Stimulated activated CD4-positive, alpha-beta T cell treated with anti-CD3 and anti-CD28 coated beads, Interleukin-15, amount 100 ng/mL, for 1 hour (primary cell): ENCODE measurements around the gene RPTOR.

Source experiments
- DNase-seq, 2 donors: peaks; one replicate each; pipeline ENCODE4 v3.0.0-alpha.2; 2020; ENCODE audit warnings: low read depth in 1 of 2, low spot score in 1 of 2

Gene RPTOR

DNA sequence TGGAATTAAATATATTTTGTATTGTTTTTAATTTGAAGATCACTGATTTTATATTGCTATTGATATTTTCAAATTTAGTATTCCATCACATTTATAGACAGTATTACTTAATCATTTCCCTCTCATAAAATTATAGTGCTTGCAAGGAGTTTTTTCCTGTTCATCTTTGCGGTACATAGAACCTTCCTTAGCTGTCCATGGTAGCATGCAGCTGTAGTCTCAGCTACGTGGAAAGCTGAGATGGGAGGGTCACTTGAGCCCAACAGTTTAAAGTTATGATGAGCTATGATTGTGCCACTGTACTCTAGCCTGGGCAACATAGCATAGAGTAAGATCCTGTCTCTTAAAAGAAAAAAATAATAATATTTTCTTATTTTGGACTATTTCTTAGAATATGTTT, 231.2 kb downstream of the RPTOR start:
- no peak for DNase-seq

DNA sequence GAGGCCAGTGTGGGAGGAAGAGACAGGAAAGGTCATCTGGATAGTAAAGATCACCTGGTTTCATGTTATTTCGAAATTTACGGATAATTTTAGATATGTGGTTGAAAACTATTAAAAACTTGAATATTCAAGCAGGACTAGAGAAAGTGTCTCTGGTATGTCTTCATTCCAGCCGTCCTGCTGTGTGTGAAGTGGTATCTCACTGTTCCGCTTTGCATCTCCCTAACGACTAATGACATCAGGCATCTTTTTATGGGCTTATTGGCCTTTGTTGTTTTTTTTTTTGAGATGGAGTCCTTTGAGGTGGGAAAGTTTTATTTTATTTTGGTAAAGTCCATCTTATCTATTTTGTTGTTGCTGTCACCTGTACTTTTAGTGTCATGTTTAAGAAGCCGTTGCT, 232.6 kb downstream of the RPTOR start:
- DNase-seq: no peak

DNA sequence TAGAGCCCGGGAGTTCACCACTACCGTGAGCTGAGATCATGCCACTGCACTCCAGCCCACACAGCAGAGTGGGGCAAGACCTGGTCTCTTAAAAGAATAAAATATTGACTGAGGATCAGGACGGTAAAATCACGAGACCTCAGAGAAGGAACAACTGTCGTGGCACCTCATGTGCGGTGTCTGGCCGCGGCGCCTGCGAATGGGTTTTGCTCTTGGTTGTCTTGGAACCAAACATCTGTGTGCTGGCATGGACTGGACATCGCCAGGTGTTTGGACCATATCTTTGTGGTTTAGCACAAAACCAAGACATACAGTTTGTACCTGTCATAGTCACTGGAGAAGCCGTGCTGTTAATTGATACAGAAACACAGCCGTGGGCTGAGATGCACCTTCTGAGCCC, 234.1 kb downstream of the RPTOR start:
- DNase-seq: no peak

GRCh38 chr17:80779336-80779735, 234.7 kb downstream of the RPTOR start:
- DNase-seq: no peak

GRCh38 chr17:80779961-80780380, 235.3 kb downstream of the RPTOR start:
- no peak for DNase-seq

DNA sequence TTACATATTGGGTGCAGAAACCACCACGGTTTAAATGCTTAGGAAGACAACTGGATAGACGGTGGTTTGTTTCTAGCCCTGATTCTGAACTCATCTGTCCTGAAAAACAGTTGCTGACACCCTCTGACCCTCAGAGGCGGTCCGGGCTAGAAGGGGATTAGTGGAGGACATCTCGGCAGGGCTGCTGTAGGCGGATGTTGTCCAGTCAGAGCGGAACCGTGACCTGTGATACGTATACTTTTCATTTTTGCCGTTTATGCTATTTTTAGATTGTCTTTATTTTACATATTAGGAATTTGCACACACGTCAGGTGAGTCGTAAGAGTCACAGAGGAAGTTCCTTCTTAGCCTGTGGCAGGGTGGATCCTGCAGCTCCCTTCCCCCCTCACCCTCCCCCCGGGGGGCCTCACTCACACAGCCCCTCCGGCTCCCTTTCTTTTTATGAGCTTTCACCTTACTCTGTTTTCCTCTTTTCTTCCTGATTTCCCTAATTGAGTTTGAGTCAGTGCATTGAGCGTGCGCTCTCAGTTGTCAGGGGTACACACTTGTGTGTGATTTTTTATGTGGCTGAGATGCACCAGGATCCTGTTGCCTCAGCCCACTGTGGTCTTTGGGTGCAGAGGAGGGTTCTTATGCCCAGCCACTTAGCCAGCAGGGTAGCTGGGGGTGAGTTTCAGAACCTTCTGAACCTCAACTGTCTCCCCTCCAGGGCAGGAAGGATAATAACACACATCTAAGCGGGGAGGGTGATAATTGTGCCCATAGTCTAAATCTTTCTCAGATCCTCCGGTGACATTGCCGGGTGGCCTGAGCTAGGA, 236.0 kb downstream of the RPTOR start:
- DNase-seq: no peak

DNA sequence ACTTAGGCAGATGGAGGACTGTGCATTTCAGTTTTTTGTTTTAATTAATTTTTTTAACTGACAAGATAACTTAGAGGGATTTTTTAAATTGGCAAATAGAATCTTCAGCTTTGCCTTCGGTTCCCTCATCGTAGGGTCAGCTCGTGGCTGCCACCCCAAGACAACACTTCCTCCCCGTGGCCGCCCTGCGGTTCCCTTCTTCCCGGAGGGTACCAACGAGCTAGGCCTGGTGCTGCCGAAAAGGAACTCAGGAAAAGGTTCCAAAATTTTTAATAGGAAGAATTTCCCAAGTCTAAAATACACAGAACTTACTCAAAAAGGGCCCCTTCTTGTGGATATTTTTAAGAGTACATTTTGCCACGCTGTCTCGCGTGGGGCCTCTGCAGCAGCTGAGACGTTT, 236.6 kb downstream of the RPTOR start:
- DNase-seq: no peak

DNA sequence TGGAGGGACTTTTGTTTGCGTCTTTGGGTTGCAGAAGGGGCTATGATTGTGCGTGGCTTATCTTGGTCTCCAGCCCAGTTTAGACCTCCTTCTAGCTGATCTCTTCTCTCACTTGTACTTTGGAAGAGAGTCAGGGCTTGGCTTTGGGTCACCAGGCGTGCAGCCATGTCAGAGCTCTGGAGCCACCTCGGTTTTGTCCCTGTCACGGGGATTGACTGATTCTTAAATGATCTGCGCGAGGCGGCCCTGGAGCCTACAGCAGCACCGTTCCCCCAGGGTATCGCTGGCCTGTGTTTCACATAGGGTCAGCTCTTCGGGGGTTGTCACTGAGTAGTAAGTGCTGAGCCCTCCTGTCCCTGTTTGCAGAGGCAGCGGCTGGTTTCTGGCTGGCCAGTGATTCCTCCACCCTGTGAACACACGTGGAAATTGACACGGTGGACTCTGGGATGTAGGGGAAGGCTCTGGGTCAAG, 237.2 kb downstream of the RPTOR start:
- no peak for DNase-seq

- peak in 1 of 2 donors; percentile 32 for DNase-seq
Measured at GRCh38 chr17:80782536-80783427, 238.1 kb downstream of the RPTOR start.

DNA sequence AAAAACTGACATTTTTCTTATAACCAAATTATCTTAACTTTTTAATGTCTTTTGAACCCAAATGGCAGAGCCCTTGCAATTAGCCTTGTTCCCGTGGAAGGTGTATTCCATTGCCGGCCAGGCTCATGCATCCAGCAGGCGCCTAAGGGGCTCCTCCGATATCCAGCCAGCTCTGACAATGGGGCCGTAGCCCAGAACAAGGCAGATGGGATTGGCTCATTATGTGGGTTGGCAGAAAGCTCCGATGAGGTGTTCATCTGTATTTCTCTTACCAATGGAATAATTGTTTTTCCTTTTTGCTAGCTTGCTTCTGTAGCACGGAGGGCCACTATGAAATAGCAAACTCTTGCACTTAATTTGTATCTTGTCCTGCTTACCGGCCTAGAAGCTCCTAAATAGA, 238.8 kb downstream of the RPTOR start:
- no peak for DNase-seq

DNA sequence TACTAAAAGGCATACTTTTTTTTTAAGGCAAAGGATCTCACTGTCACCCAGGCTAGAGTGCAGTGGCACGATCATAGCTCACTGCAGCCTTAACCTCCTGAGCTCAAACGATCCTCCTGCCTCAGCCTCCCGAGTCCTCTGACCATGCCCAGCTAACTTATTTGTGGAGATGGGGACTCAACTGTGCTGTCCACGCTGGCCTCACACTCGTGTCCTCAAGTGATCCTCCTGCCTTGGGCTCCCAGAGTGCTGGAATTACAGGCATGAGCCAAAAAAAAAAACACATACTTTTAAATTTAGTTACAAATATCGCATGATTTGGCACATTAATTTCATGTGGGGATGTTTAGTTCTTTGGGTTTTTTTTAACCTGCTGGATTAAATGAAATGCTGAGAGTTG, 239.3 kb downstream of the RPTOR start:
- no peak for DNase-seq

DNA sequence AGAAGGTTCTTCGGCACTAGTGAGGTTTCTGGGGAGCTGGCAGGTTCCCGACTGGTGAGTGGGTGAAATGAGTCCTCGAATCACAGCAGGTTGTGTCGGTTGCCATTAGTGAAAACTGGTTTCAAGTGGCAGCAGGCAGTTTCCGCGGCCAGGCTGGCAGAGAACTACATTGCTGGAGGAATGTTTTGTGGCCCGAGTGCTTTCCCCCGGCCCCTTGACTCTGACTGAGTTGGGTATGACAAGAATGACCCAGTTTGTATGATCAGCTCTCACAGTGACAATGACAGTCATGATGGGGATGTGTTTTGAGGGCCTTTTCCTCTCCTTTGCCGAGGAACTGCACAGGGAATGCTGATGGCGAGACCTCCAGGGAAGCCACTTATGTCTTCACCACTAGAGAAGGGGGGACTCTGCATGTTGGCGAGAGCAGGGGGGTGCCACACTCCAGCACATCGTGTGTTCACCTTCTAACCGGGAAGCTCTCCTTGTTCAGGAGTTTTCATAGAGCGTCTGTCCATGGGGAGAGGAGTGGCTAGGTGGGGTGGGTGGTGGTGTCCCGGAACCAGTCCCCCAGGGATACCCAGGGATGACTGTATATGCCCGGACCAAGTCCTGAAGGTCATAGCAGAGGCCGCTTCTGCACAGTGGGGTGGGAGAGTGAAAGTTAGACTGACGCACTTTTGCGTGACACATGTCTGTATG, 241.0 kb downstream of the RPTOR start:
- DNase-seq: no peak

- DNase-seq: no peak
Measured at GRCh38 chr17:80786470-80786869, 241.8 kb downstream of the RPTOR start.

DNA sequence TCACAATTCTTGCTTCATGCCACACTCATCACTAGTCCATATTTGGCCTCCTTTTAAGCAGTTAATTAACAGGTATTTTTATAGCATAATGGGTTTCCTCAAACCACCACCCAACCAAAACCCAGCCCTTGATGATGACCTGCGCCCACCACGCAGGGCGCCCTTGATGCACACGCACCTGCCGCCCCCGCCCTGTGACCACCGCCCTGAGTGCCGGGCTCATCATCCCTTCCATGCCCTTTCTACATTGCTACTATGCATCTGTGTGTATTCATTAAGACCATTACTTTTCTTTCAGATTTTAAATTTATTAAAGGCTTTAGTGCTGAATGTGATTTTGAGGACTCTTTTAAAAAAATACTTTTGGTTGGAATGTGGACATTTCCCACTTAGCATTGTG, 242.2 kb downstream of the RPTOR start:
- no peak for DNase-seq

DNA sequence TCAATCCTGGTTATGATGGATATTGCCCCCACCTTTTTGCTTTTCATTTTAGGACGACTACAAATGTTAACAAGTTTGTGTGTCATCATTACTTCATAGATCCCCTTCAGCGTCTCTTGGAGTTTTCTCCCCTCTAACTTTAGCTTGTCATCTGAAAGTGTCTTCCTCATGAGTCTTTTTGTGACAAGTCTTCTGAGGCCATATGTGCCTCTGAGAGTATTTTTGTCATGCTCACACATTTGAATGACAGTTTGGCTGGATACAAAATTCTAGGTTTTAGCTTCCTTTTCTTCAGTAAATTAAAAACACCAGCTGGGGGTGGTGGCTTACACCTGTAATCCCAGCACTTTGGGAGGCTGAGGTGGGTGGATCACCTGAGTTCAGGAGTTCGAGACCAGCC, 243.2 kb downstream of the RPTOR start:
- no peak for DNase-seq

DNA sequence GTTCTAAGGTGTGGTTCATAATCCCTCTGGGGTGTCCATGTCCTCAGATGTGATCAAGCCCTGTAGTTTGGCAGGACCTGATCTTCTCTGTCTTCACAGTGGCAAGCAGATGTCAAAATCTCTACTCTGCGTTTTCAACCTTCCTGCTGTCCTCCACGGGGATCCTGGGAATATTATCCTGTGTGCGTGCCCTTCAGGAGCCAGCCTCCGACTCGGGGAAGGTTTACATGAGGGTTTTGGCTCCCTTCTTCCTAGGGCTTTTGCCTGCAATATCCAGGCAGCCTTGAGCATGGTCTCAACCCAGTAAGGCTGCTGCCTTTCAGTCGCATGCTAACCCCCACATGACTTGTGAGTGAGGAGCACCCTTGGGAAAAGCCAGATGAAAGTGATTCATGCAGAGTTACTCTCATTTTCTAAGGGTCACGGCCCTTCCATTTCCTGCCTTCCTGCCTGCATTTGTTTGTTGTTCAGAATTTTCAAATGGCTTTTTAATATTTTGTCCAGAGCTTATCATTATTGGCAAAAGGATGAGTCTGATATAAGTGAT, 244.8 kb downstream of the RPTOR start:
- DNase-seq: no peak

- no peak for DNase-seq
Measured at GRCh38 chr17:80790021-80790765, 245.6 kb downstream of the RPTOR start.

GRCh38 chr17:80790981-80791742, 246.5 kb downstream of the RPTOR start:
- no peak for DNase-seq

- no peak for DNase-seq
Measured at GRCh38 chr17:80791758-80792284, 247.2 kb downstream of the RPTOR start.

- DNase-seq: no peak
Measured at GRCh38 chr17:80792373-80792781, 247.7 kb downstream of the RPTOR start.
